HG03378 (cell line): Measurements from ENCODE around the gene THBS1.
A peak's percentile ranks its signal among the peaks of the same experiment; 100 is the strongest.

Experiments used
- ATAC-seq: cut with Tn5 transposase; IDR thresholded peaks from one replicate; pipeline ENCODE4 v1.9.1; 2021; ENCODE audit warnings: mild to moderate bottlenecking, moderate library complexity; ENCODE audit not compliant: unreplicated experiment

The THBS1 gene

GRCh38 chr15:39602143-39602542 lies 21.3 kb downstream of the THBS1 start:
- no peak for ATAC-seq

- no peak for ATAC-seq
Measured at GRCh38 chr15:39605146-39605545, 24.3 kb downstream of the THBS1 start.

DNA sequence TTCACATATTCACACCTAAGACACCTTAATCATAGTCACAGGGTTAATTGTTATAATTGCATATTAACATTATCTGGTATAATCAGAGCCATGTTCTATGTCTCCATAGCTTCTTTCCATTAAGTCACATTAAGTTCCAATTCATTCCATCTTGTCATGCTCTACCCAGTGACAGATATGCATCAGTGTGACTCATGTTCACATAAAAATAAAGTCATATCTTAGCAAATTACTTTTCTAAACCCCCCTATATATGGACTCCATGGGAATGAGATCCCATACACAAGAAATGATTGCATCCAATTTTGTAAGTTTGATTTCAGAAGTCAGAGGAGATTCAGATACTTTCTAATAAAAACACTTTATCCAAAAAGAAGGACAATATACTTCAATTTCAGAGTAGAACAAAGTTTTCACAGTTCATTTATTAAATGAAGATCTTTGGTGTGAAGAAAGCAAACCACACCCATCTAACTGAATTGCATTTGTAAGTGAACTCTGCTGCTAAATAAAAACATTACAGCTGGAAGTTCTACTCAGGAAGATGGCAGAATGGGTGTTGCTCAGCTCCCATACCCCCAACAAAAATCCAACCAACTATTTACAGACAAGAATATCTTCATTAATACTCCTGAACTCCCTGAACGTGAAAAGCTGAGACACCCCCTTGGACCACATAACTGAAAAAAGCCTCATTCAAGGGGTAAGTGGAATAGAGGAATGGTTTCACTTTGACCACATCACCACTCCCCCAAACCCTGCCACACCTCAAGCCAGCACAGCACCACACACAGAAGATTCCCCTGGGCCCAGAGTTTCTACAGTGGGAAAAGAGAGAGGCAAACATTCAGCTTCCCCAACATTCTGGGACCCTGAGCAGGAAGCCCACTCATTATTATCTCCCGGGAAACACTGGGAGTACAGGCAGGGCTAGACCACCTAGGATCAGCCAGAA lies 27.6 kb downstream of the THBS1 start:
- no peak for ATAC-seq

- no peak for ATAC-seq
Measured at GRCh38 chr15:39609166-39609916, 28.5 kb downstream of the THBS1 start.

DNA sequence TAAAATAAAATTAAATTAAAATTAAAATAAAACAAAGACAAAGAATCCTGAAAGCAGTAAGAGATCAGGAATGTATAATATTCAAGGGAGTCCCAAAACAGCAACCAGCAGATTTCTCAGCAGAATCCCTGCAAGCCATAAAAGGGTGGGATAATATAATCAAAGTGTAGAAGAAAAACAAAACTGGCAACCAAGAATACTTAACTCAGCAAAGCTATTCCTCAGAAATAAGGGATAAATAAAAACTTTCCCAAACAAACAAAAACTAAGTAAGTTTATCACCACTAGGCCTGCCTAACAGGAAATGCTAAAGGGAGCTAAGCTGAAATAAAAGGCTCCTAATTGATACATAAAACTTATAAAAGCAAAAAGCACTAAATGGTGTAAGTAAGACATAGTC lies 29.8 kb downstream of the THBS1 start:
- ATAC-seq, result no peak

- ATAC-seq, result no peak
Measured at GRCh38 chr15:39613271-39613670, 32.4 kb downstream of the THBS1 start.

DNA sequence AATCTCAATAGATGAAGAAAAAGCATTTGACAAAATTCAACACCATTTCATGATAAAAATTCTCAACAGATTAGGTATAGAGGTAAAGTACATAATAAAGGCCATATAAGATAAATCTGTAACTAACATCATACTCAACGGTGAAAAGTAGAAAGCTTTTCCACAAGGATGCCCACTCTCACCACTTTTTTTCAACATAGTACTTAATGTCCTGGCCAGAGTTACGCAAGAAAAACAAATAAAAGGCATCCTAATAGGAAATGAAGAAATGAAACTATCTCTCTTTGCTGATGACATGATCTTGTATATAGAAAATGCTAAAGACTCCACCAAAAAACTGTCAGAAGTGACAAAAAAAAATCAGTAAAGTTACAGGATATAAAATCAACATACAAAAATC lies 33.0 kb downstream of the THBS1 start:
- no peak for ATAC-seq

- ATAC-seq, result no peak
Measured at GRCh38 chr15:39616731-39617455, 36.0 kb downstream of the THBS1 start.

GRCh38 chr15:39618063-39618823 lies 37.4 kb downstream of the THBS1 start:
- no peak for ATAC-seq

DNA sequence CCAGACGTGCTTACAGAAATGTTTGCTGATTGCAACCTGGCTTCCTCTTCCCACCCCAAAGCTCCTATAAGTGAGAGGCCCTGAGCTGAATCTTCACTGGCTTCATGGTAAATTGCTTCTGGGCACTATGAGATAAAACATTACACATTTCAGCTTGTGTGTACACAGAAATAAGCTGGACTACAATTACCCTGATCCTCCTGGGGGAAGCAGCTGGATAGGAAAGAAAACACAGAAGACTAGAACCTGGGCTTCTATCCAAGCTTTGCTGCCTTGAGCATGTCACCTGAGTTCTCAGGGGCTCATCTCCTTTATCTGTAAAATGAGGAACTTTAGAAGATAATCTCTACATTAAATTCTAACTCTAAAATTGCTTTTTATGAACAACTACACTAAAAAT lies 40.3 kb downstream of the THBS1 start:
- no peak for ATAC-seq

- no peak for ATAC-seq
Measured at GRCh38 chr15:39621976-39622375, 41.1 kb downstream of the THBS1 start.

- peak; percentile 5 for ATAC-seq
Measured at GRCh38 chr15:39622660-39623516, 42.0 kb downstream of the THBS1 start.

DNA sequence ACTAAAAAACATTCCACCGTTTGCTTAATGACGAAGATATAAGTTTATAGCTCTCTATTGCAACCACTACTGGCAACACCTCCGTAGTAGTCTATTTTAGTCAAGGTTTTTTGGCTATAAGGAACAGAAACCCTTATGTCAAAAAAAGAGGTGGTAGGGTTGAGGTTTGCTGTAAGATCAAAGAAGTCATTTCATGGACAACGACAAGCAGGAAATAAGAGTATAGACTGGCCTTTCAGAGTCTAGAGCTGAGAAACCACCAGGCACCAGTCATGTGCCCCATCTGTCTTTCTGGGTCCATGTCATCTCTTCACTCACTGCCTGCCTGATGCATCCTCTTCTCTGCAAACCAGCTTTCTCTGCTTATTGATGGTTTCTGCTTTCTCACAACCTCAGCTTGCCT lies 42.7 kb downstream of the THBS1 start:
- ATAC-seq, result peak; percentile 91

DNA sequence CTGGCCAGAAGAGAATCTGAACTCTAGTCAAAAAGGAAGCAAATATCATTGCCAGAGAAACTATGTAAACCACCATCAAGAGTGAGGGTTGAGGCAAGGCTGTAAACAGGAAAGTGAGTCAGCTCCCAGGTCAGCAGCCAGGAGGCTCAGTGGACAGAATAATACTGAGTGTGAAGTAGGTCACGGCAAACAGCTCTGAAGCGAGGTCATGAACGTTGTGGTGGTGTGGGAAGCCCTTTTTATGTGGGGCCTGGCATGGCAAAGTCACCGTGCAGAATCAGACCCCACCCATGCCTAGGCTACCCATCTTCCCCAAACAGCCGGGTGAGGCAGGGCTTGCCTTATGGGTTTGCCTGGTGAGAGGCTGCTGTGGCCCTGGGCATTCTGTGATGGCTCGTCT lies 43.9 kb downstream of the THBS1 start:
- no peak for ATAC-seq

GRCh38 chr15:39625451-39625850 lies 44.6 kb downstream of the THBS1 start:
- ATAC-seq, result no peak

DNA sequence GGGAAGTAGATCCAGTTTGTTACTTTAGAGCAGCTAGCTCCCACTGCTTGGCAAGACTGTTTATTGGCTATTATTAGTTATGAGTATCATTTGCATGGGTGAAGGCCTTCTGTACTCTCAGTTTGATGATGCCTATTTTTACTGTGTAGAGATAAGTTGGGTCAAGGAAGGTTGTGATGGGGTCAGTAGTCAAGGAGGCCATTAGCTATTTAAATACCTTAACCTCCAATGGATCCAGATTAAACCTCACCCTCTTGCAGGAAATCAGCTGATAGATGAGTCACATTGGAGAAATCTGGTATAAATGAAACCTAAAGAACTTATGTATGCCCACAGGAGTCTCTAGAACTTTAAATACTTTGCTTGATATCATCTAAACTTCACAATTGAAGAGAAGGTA lies 45.0 kb downstream of the THBS1 start:
- ATAC-seq, result no peak

DNA sequence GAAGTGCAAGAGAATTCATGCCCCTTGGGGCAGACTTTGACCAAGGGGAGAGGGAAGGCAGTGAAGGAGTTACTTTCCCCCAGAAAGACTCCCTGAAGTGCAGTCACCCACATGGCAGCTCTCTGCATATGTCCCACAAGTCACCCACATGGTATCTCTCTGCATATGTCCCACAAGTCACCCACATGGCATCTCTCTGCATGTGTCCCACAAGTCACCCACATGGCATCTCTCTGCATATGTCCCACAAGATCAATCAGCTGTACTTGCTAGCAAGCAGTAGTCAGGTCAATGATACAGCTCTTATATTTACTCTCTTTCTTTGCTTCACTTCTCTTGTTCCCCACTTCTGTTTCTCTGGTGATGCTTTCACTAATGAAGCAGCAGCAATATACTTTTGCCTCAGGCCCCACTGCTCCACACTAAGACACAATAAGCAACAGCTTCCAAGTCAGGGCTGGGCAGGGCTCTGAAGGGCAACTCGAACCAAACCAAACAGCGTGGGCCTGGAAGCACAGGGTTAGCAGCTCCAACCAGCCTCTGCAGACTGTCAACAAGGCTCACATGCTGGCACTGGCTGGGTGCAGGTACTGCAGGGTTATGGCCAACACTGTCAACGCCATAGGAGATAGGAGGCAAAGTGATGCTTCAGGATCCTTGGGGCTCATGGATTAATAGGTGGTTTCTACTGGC lies 46.7 kb downstream of the THBS1 start:
- no peak for ATAC-seq

GRCh38 chr15:39628144-39628508 lies 47.2 kb downstream of the THBS1 start:
- ATAC-seq, result no peak

- no peak for ATAC-seq
Measured at GRCh38 chr15:39628546-39629257, 47.8 kb downstream of the THBS1 start.
